Measurements from ENCODE around the gene CENPM.

- TF ChIP-seq CTCF (IDR thresholded peaks at IDR 0.05; ENCODE audit: low read depth, low read length) = no peak
- no peak for TF ChIP-seq POLR2A (IDR thresholded peaks at IDR 0.05; ENCODE audit: extremely low read depth, insufficient read length)
These were observed 23.9 kb downstream of the CENPM start for GRCh38 chr22:41922940-41923594.
